WTC11 (cell line): ENCODE data around the gene SEH1L. TPM values are rescaled to one million over a fixed set of nuclear protein-coding genes. Genes with fewer than 3 reads are reported as not detected.

Experiments
- ATAC-seq: fragments of 200-7000 bp; cut with Tn5 transposase; 2 replicates; pipeline ENCODE4 v1.10.0; 2021; ENCODE audit warnings: mild to moderate bottlenecking, moderate library complexity
- CTCF ChIA-PET: fragments of 300-600 bp; sonication (Branson Sonifier 250); formaldehyde crosslinking; loops from one replicate; lab custom pipeline; 2021; ENCODE audit warnings: antibody characterized with exemption; lab: Charles Lee
- POLR2A ChIA-PET: fragments of 350-600 bp; sonication (Branson Sonifier 250); formaldehyde crosslinking; loops from one replicate; lab custom pipeline; 2021; ENCODE audit warnings: antibody characterized with exemption; lab: Charles Lee
- DNase-seq: peaks from one replicate; pipeline ENCODE4 v3.0.0; 2021; ENCODE audit warnings: low spot score
- H3K27ac Mint-ChIP-seq: 2 replicates; pipeline ENCODE4 v1.8.0; 2021; ENCODE audit warnings: mixed read lengths
- H3K27me3 Mint-ChIP-seq: 2 replicates; pipeline ENCODE4 v1.8.0; 2021; ENCODE audit warnings: low read depth, mild to moderate bottlenecking, moderate library complexity, mixed read lengths
- H3K36me3 Mint-ChIP-seq: 2 replicates; pipeline ENCODE4 v1.8.0; 2021; ENCODE audit warnings: mixed read lengths
- H3K4me1 Mint-ChIP-seq: 2 replicates; pipeline ENCODE4 v1.8.0; 2022; ENCODE audit warnings: mixed read lengths
- H3K4me3 Mint-ChIP-seq: 2 replicates; pipeline ENCODE4 v1.8.0; 2021; ENCODE audit warnings: mild to moderate bottlenecking, moderate library complexity, mixed read lengths
- H3K9me3 Mint-ChIP-seq: 2 replicates; pipeline ENCODE4 v1.8.0; 2021; ENCODE audit warnings: mixed read lengths
- CREB1 ChIP-seq: sonication (generic); formaldehyde crosslinking; IDR thresholded peaks from 2 replicates; pipeline ENCODE4 v1.8.0; 2023; ENCODE audit warnings: mild to moderate bottlenecking, missing genetic modification reagents
- CREM ChIP-seq: sonication (generic); formaldehyde crosslinking; IDR thresholded peaks from 2 replicates; pipeline ENCODE4 v1.8.1; 2022; ENCODE audit warnings: mild to moderate bottlenecking, missing genetic modification reagents, moderate library complexity
- ELF4 ChIP-seq: sonication (generic); formaldehyde crosslinking; IDR thresholded peaks from 2 replicates; pipeline ENCODE4 v1.8.1; 2022; ENCODE audit warnings: low read depth, mild to moderate bottlenecking, moderate library complexity, missing genetic modification reagents
- FOXK1 ChIP-seq: sonication (generic); formaldehyde crosslinking; IDR thresholded peaks from 2 replicates; pipeline ENCODE4 v1.8.0; 2022; ENCODE audit warnings: mild to moderate bottlenecking, moderate library complexity, missing genetic modification reagents
- FOXP1 ChIP-seq: sonication (generic); formaldehyde crosslinking; IDR thresholded peaks from 2 replicates; pipeline ENCODE4 v1.8.0; 2022; ENCODE audit warnings: missing genetic modification reagents, mild to moderate bottlenecking, moderate library complexity, borderline replicate concordance
- GRHL2 ChIP-seq: fragments of 250-450 bp; sonication (Bioruptor Pico); IDR thresholded peaks from 2 replicates; pipeline ENCODE4 v1.8.0; 2022; ENCODE audit warnings: mild to moderate bottlenecking, moderate library complexity; ENCODE audit not compliant: insufficient replicate concordance, severe bottlenecking
- MXD4 ChIP-seq: fragments of 250-450 bp; sonication (Bioruptor Pico); IDR thresholded peaks from 2 replicates; pipeline ENCODE4 v1.8.0; 2021; ENCODE audit warnings: mild to moderate bottlenecking, moderate library complexity, borderline replicate concordance
- NR3C1 ChIP-seq: sonication (generic); formaldehyde crosslinking; conservative IDR thresholded peaks from 2 replicates; pipeline ENCODE4 v1.8.1; 2023; ENCODE audit warnings: low read depth, mild to moderate bottlenecking, missing genetic modification reagents
- OVOL2 ChIP-seq: fragments of 250-450 bp; sonication (Bioruptor Pico); IDR thresholded peaks from 2 replicates; pipeline ENCODE4 v1.9.0; 2021; ENCODE audit warnings: mild to moderate bottlenecking, borderline replicate concordance
- RORB ChIP-seq: fragments of 250-450 bp; sonication (Bioruptor Pico); IDR thresholded peaks from 2 replicates; pipeline ENCODE4 v1.9.0; 2021; ENCODE audit warnings: mild to moderate bottlenecking
- SMAD4 ChIP-seq: sonication (generic); formaldehyde crosslinking; IDR thresholded peaks from 2 replicates; pipeline ENCODE4 v1.8.0; 2022; ENCODE audit warnings: mild to moderate bottlenecking, missing genetic modification reagents
- SOX15 ChIP-seq: fragments of 250-450 bp; sonication (Bioruptor Pico); IDR thresholded peaks from 2 replicates; pipeline ENCODE4 v1.9.0; 2021; ENCODE audit warnings: mild to moderate bottlenecking
- TEAD1 ChIP-seq: sonication (generic); formaldehyde crosslinking; IDR thresholded peaks from 2 replicates; pipeline ENCODE4 v1.8.0; 2022; ENCODE audit warnings: mild to moderate bottlenecking, missing genetic modification reagents
- ZMAT4 ChIP-seq: fragments of 250-450 bp; sonication (Bioruptor Pico); IDR thresholded peaks from 2 replicates; pipeline ENCODE4 v1.9.0; 2021; ENCODE audit warnings: mild to moderate bottlenecking
- ZNF416 ChIP-seq: fragments of 250-450 bp; sonication (Bioruptor Pico); IDR thresholded peaks from 2 replicates; pipeline ENCODE4 v1.9.0; 2021; ENCODE audit warnings: mild to moderate bottlenecking, inconsistent platforms
- ZSCAN18 ChIP-seq: fragments of 250-450 bp; sonication (Bioruptor Pico); IDR thresholded peaks from 2 replicates; pipeline ENCODE4 v2.1.2; 2022; ENCODE audit warnings: mild to moderate bottlenecking, moderate library complexity
- total RNA-seq: library from RNA; stranded (reverse); gene quantifications from 3 replicates; pipeline ENCODE4 v1.2.3, GENCODE V29; 2021
- TF ChIP-seq, protein P1 (sequence below): fragments of 250-450 bp; sonication (Bioruptor Pico); IDR thresholded peaks from 2 replicates; pipeline ENCODE4 v1.9.0; 2021; ENCODE audit warnings: mild to moderate bottlenecking
- TF ChIP-seq, protein P2 (sequence below): sonication (generic); formaldehyde crosslinking; IDR thresholded peaks from 2 replicates; pipeline ENCODE4 v1.8.1; 2023; ENCODE audit warnings: mild to moderate bottlenecking, missing genetic modification reagents
- TF ChIP-seq, protein P3 (sequence below): sonication (generic); formaldehyde crosslinking; IDR thresholded peaks from 2 replicates; pipeline ENCODE4 v1.8.1; 2023; ENCODE audit warnings: mild to moderate bottlenecking, moderate library complexity, missing genetic modification reagents
- TF ChIP-seq, protein P4 (sequence below): sonication (generic); formaldehyde crosslinking; IDR thresholded peaks from 2 replicates; pipeline ENCODE4 v1.8.1; 2022; ENCODE audit warnings: mild to moderate bottlenecking, missing genetic modification reagents, moderate library complexity, borderline replicate concordance

The SEH1L gene
- total RNA-seq, 1 experiment from 2014 or later = 75.5 TPM

GRCh38 chr18:13028869-13029268 lies 81.1 kb downstream of the SEH1L start (continued):
- TF ChIP-seq, protein P1, sequence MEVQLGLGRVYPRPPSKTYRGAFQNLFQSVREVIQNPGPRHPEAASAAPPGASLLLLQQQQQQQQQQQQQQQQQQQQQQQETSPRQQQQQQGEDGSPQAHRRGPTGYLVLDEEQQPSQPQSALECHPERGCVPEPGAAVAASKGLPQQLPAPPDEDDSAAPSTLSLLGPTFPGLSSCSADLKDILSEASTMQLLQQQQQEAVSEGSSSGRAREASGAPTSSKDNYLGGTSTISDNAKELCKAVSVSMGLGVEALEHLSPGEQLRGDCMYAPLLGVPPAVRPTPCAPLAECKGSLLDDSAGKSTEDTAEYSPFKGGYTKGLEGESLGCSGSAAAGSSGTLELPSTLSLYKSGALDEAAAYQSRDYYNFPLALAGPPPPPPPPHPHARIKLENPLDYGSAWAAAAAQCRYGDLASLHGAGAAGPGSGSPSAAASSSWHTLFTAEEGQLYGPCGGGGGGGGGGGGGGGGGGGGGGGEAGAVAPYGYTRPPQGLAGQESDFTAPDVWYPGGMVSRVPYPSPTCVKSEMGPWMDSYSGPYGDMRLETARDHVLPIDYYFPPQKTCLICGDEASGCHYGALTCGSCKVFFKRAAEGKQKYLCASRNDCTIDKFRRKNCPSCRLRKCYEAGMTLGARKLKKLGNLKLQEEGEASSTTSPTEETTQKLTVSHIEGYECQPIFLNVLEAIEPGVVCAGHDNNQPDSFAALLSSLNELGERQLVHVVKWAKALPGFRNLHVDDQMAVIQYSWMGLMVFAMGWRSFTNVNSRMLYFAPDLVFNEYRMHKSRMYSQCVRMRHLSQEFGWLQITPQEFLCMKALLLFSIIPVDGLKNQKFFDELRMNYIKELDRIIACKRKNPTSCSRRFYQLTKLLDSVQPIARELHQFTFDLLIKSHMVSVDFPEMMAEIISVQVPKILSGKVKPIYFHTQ (CRISPR knock-in tag) = no peak
- TF ChIP-seq, protein P2, sequence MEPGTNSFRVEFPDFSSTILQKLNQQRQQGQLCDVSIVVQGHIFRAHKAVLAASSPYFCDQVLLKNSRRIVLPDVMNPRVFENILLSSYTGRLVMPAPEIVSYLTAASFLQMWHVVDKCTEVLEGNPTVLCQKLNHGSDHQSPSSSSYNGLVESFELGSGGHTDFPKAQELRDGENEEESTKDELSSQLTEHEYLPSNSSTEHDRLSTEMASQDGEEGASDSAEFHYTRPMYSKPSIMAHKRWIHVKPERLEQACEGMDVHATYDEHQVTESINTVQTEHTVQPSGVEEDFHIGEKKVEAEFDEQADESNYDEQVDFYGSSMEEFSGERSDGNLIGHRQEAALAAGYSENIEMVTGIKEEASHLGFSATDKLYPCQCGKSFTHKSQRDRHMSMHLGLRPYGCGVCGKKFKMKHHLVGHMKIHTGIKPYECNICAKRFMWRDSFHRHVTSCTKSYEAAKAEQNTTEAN = no peak

GRCh38 chr18:13032173-13032572 lies 84.4 kb downstream of the SEH1L start:
- H3K4me1 Mint-ChIP-seq = no peaks in the 10 kb centered on the region
- TF ChIP-seq SMAD4 (CRISPR knock-in tag) = no peak
- TF ChIP-seq SOX15 = no peak
- TF ChIP-seq ZNF416 (CRISPR knock-in tag) = no peak
- TF ChIP-seq GRHL2 (CRISPR knock-in tag) = no peak
- no peak for TF ChIP-seq TEAD1
- TF ChIP-seq, protein P3, sequence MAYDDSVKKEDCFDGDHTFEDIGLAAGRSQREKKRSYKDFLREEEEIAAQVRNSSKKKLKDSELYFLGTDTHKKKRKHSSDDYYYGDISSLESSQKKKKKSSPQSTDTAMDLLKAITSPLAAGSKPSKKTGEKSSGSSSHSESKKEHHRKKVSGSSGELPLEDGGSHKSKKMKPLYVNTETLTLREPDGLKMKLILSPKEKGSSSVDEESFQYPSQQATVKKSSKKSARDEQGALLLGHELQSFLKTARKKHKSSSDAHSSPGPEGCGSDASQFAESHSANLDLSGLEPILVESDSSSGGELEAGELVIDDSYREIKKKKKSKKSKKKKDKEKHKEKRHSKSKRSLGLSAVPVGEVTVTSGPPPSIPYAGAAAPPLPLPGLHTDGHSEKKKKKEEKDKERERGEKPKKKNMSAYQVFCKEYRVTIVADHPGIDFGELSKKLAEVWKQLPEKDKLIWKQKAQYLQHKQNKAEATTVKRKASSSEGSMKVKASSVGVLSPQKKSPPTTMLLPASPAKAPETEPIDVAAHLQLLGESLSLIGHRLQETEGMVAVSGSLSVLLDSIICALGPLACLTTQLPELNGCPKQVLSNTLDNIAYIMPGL (CRISPR knock-in tag) = no peak
- TF ChIP-seq, protein P4, sequence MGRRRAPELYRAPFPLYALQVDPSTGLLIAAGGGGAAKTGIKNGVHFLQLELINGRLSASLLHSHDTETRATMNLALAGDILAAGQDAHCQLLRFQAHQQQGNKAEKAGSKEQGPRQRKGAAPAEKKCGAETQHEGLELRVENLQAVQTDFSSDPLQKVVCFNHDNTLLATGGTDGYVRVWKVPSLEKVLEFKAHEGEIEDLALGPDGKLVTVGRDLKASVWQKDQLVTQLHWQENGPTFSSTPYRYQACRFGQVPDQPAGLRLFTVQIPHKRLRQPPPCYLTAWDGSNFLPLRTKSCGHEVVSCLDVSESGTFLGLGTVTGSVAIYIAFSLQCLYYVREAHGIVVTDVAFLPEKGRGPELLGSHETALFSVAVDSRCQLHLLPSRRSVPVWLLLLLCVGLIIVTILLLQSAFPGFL (CRISPR knock-in tag) = no peak
- no peak for TF ChIP-seq ELF4
- no peak for TF ChIP-seq FOXK1
- no peak for TF ChIP-seq NR3C1 (CRISPR knock-in tag)
- TF ChIP-seq MXD4 (CRISPR knock-in tag) = no peak
- TF ChIP-seq RORB (CRISPR knock-in tag) = no peak
- TF ChIP-seq CREB1 (CRISPR knock-in tag) = no peak
- no peak for TF ChIP-seq CREM (CRISPR knock-in tag)
- no peak for TF ChIP-seq OVOL2
- TF ChIP-seq ZMAT4 = no peak
- TF ChIP-seq FOXP1 (CRISPR knock-in tag) = no peak
- no peak for TF ChIP-seq ZSCAN18 (CRISPR knock-in tag)
- POLR2A ChIA-PET = no interaction called here
- H3K36me3 Mint-ChIP-seq = peaks cover 36% of the 10 kb centered on the region
- no peaks in the 10 kb centered on the region for H3K9me3 Mint-ChIP-seq
- no peak for DNase-seq
- no peak overlapping the region for H3K27ac Mint-ChIP-seq
- H3K27me3 Mint-ChIP-seq = no peaks in the 10 kb centered on the region
- H3K4me3 Mint-ChIP-seq = no peak overlapping the region
- ATAC-seq = no peak
- CTCF ChIA-PET = no interaction called here
